HG03045 (cell line): ENCODE data around the gene CACNB4.
"Not testable (repeated sequence)": the region's sequence is repeated elsewhere in the genome, so short reads cannot be mapped to it uniquely, and the experiment has no call there.

Experiments
- ATAC-seq: cut with Tn5 transposase; IDR thresholded peaks from one replicate; pipeline ENCODE4 v1.9.1; 2021; ENCODE audit warnings: mild to moderate bottlenecking, moderate library complexity; ENCODE audit not compliant: unreplicated experiment

The CACNB4 gene

DNA sequence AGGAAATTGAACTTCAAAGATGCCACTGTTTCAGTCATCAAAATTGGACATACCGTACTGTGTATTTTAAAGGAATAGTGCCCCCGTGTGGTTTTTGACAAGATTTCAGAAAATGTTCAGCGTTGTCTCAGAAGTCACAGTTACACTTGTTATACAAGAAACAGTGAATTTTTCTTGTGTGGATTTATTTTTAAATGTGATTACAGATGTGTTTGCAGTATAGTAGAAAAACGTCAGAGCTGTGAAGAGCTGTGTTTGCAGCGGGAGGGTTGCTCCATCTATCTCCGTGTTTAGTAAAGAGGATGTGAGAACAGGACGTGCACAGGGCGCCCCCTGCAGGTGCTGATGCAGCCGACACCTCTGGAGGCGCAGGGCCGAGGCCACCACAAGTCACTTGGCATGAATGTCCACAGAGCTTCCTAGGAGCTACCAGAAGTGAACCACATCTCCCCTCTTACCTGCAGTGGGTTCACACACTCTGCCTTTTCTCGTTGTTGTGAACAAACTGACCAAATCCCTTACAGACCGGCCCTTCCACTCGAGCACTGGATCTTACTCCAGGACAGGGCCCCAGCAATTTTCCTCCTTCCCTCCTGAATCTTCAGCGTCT lies 73.1 kb downstream of the CACNB4 start:
- peak; percentile 92 for ATAC-seq

- no peak for ATAC-seq
Observed at GRCh38 chr2:152024477-152024876, 74.4 kb downstream of the CACNB4 start.

DNA sequence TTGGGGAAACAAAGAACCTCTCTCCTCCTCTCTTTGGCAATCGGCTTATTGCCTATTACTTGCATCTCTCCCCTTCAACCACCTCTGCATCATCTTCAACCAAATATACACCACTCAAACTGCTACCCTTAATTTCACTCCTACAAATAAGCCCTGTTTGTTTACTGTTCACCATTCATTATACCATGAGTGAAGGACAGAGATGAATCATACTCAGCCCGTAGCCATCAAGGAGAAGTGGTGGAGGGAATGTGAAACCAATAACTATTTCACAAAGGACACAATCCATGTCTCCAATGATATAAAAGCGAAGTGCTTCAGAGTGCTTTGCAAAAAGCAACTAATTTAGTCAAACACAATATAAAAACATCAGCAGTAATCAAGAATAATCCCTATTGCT lies 76.8 kb downstream of the CACNB4 start:
- ATAC-seq = no peak

GRCh38 chr2:152021001-152021400 lies 77.8 kb downstream of the CACNB4 start:
- ATAC-seq = not testable (repeated sequence)

- ATAC-seq = no peak
Observed at GRCh38 chr2:152019732-152020131, 79.1 kb downstream of the CACNB4 start.

- no peak for ATAC-seq
Observed at GRCh38 chr2:152016181-152017120, 82.4 kb downstream of the CACNB4 start.

DNA sequence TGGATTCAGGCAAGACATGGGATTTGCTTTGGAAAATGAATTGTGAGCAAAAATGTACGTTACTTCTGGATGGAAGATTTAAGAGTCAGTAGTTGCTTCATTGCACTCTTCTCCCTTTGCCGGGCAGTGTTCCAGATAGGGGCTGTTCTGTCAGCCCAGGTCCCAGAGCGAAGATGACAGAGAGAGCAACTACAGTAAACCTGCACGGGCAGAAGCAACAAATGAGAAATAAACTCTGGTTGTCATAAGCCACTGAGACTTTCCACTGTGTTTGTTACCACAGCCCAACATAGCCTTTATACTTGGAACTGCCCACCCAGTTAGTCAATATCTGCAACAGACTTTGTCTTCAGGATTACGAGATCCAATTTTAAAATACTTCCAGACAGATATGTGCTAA lies 83.3 kb downstream of the CACNB4 start:
- no peak for ATAC-seq

- no peak for ATAC-seq
Observed at GRCh38 chr2:152012697-152013096, 86.1 kb downstream of the CACNB4 start.

DNA sequence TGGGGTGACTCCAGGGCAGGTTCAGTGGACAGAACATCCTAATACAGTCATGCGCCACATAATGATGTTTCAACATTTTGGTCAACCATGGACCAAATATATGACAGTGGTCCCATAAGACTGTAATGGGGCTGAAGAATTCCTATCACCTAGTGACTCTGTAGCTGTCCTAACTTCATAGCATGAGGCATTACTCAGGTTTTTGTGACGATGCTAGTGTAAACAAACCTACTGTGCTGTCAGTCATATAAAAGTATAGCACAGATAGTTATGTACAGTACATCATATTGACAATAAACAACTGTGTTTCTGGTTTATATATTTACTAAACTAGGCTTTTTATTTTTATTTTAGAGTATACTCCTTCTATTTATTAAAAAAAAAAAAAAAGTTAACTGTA lies 87.1 kb downstream of the CACNB4 start:
- ATAC-seq = no peak

DNA sequence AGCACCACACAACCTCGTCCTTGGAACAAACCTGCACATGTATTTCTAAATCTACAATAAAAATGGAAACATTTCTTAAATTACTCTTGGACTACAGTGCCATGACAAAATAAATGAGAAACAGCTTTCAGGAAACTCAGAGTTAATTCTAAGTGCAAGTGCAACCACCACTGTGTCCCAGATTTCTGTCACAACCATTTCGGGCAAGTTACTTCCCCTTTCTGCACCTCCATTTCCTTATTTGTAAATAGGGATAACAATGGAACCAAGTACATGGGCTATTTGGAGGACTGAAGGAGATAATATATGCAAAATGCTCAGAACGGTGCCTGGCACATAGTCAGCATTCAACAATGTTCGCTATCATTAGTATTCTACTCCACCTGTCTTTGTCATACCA lies 93.2 kb downstream of the CACNB4 start:
- ATAC-seq = no peak

DNA sequence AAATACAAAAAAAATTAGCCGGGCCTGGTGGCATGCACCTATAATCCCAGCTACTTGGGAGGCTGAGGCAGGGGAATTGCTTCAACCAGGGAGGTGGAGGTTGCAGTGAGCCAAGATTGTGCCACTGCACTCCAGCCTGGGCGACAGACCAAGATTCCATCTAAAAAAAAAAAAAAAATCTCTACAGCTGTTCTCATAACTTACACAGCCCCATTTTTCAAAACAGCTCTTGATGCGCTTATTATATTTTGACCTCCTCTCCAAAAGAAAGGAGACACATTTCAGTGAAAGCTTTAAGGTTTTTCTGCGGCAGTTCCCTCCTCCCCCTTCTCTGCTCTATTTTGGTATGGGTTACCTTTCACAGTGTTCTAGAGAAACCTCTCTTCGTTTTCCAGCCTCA lies 95.6 kb downstream of the CACNB4 start:
- not testable (repeated sequence) for ATAC-seq

DNA sequence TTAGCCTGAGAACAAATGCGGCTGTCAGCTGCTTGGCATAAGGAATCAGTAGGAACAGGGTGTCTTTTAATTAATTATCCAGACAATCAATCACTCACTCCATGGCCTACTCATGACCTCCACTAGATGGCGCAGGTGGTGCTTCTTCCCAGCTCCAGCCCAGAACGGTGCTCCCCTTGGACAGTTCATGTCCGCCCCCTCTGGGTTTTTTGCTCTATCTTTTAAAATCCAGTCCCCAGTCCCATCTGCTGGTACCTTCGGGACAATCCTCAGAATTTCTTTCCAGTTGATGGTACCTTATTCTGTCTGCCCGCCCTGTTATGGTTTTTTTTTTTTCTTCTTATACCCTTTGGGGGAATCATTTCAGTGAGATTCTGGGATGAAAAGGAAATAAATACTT lies 99.8 kb downstream of the CACNB4 start:
- peak; percentile 79 for ATAC-seq

DNA sequence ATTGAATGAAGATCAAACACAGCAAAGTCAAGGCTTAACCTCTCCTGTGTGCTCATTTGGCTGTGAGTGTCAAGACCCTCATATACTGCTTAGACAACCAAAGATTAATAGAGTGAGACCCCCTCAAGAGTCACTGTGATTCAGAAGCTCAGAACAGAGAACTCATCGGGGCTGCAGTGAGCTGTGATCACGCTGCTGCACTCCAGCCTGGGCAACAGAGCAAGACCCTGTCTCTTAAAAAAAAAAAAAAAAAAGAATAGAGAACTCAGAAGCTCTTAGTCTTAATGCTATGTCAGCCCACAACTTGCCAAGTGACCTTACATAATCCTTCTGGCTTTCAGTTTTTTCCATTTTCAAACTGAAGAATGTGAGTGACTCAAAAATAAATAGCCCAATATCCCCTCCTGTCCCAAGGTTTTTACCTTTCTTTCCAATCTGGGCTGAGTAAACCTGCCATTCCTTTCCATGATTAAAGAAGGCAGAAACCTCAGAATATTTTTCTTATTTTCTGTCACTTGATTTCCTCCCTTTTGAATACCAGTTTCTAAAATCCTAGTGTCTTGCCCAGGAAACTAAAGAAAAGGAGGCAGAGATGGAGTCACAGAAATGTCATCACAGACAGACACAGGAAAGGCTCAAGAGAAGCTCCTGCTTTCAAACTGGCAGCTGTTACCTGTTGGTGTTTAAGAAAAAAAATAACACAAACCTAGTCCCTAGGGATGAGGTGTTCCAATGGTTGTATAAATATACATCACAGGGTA lies 102.4 kb downstream of the CACNB4 start:
- no peak for ATAC-seq

- no peak for ATAC-seq
Observed at GRCh38 chr2:151995161-151995557, 103.7 kb downstream of the CACNB4 start.

DNA sequence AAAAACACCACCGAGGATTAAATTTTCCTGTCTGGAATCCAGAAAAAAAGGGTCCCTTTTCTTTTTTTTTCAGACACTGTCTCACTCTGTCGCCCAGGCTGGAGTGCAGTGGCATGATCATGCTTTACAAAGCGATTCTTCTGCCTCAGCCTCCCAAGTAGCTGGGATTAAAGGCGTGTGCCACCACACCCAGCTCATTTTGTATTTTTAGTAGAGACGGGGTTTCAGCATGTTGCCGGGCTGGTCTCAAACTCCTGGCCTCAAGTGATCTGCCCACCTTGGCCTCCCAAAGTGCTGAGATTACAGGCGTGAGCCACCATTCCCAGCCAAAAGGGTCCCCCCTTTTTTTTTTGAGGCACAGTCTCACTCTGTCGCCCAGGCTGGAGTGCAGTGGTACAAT lies 104.7 kb downstream of the CACNB4 start:
- not testable (repeated sequence) for ATAC-seq

DNA sequence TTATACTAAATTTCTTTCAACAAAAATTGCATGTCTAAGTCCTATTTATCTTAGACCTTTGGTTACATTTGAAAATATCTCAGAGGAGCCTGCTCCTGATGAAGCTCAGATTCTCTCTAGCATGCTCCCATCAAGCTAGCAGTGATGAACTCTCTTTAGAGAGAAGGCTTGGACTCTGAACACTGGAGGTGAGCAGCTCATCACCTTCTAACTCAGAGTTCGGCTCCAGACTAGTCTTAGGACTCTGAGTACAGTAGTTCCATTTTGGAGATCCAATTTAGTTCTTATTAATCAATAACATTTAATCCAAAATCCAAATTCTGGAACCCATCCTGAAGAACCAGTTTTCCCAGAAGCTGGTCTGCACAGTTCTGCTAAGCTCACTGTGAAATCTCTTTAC lies 107.8 kb downstream of the CACNB4 start:
- ATAC-seq = no peak

DNA sequence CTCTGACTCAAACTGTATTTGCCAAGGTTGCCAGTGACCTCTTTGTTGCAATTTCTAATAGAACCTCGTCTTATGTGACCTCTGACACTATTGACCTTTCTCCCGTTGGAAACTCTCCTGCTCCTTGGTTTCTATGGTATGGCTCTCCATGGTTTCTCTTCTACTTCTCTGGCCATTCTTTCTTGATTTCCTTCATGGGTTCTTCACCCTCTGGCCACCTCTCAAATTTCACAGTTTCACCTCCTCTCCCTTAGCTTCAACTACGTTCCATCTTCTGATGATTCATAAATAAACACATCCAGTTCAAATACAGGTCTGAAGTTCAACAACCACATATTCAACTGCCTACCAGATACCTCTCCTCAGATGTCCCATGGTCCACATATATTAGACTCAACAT lies 109.5 kb downstream of the CACNB4 start:
- no peak for ATAC-seq

DNA sequence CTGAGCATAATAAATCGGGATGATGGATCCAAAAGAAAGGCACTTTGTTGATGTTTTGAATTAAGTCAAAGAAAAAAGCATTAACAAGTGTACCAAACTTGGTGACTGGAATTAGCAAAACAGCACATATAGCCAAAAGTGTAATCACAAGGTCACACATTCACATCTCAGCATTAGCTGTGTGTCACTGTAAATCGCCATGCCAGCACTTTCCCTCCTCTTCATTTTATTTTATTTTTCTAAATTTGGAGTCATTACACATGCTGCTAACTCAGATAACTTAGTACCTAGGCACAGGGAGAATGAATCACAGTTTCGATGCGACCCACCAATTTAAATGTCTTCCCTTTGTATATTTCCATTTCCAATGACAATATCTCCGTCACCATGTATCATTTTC lies 111.4 kb downstream of the CACNB4 start:
- ATAC-seq = no peak

DNA sequence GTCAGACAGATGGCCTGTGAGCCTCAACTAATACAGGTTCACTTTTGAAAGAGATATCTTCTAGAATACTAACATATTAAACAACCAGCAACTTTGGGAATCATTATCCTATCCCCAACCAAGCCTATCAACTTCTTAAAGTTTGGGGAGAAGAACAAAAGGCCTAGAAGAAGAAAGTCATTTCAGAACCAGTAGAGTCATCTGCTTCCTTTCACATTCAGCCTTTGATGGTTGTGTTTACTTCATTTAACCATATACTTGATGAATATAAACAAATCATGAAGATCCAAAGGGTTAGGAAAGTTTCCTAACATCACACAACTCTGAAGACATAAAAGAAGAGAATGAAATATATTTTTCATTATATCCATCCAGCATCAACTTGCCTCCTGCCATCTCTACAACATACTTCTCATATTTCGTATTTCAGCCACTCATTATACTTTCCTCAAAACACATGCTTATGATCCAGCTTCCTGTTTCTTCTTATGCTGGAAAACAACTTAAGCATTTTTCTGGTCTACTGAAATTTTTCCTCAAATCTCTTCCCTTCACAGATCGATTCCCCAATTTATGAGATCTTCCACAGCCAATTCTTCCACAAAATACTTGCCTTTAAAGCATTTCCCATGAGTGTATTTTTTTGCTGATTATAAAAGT lies 114.3 kb downstream of the CACNB4 start:
- ATAC-seq = no peak

- no peak for ATAC-seq
Observed at GRCh38 chr2:151983221-151983620, 115.6 kb downstream of the CACNB4 start.

GRCh38 chr2:151981886-151982285 lies 117.0 kb downstream of the CACNB4 start:
- no peak for ATAC-seq
